OCI-LY1 (cell line): ENCODE results near the gene CTNNA3.

Source experiments
- EZH2 ChIP-seq: fragments of 200-600 bp; sonication (generic), shearing (Covaris generic); IDR thresholded peaks from 2 replicates; pipeline ENCODE4 v1.8.0; 2017; ENCODE audit warnings: borderline replicate concordance, mixed run types, mild to moderate bottlenecking, antibody characterized with exemption, low read length, moderate library complexity, mixed read lengths
- TF ChIP-seq, protein P1 (sequence below): fragments of 200-600 bp; sonication (generic), shearing (Covaris generic); IDR thresholded peaks from 2 replicates; pipeline ENCODE4 v1.5.1; 2017; ENCODE audit warnings: mild to moderate bottlenecking, antibody characterized with exemption, low read length, moderate library complexity, mixed read lengths

GRCh38 chr10:66218981-66219587 is 1476.9 kb downstream of the CTNNA3 start:
- TF ChIP-seq, protein P1, sequence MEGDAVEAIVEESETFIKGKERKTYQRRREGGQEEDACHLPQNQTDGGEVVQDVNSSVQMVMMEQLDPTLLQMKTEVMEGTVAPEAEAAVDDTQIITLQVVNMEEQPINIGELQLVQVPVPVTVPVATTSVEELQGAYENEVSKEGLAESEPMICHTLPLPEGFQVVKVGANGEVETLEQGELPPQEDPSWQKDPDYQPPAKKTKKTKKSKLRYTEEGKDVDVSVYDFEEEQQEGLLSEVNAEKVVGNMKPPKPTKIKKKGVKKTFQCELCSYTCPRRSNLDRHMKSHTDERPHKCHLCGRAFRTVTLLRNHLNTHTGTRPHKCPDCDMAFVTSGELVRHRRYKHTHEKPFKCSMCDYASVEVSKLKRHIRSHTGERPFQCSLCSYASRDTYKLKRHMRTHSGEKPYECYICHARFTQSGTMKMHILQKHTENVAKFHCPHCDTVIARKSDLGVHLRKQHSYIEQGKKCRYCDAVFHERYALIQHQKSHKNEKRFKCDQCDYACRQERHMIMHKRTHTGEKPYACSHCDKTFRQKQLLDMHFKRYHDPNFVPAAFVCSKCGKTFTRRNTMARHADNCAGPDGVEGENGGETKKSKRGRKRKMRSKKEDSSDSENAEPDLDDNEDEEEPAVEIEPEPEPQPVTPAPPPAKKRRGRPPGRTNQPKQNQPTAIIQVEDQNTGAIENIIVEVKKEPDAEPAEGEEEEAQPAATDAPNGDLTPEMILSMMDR: no peak
- no peak for TF ChIP-seq EZH2
